Mesendoderm (in vitro differentiated cells): ENCODE data around the gene GPR173.
A peak's percentile ranks its signal among the peaks of the same experiment; 100 is the strongest.

Experiments used
- DNase-seq: peaks from one replicate; pipeline ENCODE4 v3.0.0; 2013
- H2AK5ac ChIP-seq: 2 replicates; pipeline ENCODE4 v1.6.1; 2013; ENCODE audit warnings: low read length, inconsistent platforms
- H2BK120ac ChIP-seq: 2 replicates; pipeline ENCODE4 v1.6.1; 2013; ENCODE audit warnings: low read depth, mild to moderate bottlenecking, low read length, moderate library complexity, mixed read lengths
- H2BK15ac ChIP-seq: replicated peaks from 2 replicates; pipeline ENCODE4 v1.6.1; 2013; ENCODE audit warnings: low read depth, mild to moderate bottlenecking, moderate library complexity
- H2BK5ac ChIP-seq: 2 replicates; pipeline ENCODE4 v1.6.1; 2013; ENCODE audit warnings: low read length, inconsistent platforms
- H3K18ac ChIP-seq: 2 replicates; pipeline ENCODE4 v1.6.1; 2013; ENCODE audit warnings: mild to moderate bottlenecking, low read length, mixed read lengths
- H3K23ac ChIP-seq: one replicate; pipeline ENCODE4 v1.6.1; 2013; ENCODE audit warnings: low read length
- H3K27ac ChIP-seq: 2 replicates; pipeline ENCODE4 v1.5.1; 2013; ENCODE audit warnings: low read depth, mild to moderate bottlenecking, inconsistent platforms, low read length, moderate library complexity
- H3K27me3 ChIP-seq: 2 replicates; pipeline ENCODE4 v1.6.1; 2013; ENCODE audit warnings: low read length, control low read depth, mild to moderate bottlenecking, inconsistent platforms; ENCODE audit not compliant: insufficient read depth, poor library complexity
- H3K36me3 ChIP-seq: 2 replicates; pipeline ENCODE4 v1.6.1; 2013; ENCODE audit warnings: low read length, inconsistent platforms; ENCODE audit not compliant: control insufficient read depth, insufficient read depth
- H3K4ac ChIP-seq: one replicate; pipeline ENCODE4 v1.6.1; 2013; ENCODE audit warnings: low read depth, mild to moderate bottlenecking, low read length, moderate library complexity
- H3K4me1 ChIP-seq: 2 replicates; pipeline ENCODE4 v1.6.1; 2013; ENCODE audit warnings: low read depth, low read length, inconsistent platforms; ENCODE audit not compliant: control insufficient read depth
- H3K4me2 ChIP-seq: 2 replicates; pipeline ENCODE4 v1.6.1; 2013; ENCODE audit warnings: low read length
- H3K4me3 ChIP-seq: 2 replicates; pipeline ENCODE4 v1.5.1; 2013; ENCODE audit warnings: mild to moderate bottlenecking, low read length
- H3K56ac ChIP-seq: one replicate; pipeline ENCODE4 v1.6.1; 2013; ENCODE audit warnings: low read length
- H3K79me1 ChIP-seq: 2 replicates; pipeline ENCODE4 v1.6.1; 2013; ENCODE audit warnings: low read length, inconsistent platforms
- H3K79me2 ChIP-seq: 2 replicates; pipeline ENCODE4 v1.6.1; 2013; ENCODE audit warnings: mild to moderate bottlenecking, low read length; ENCODE audit not compliant: control insufficient read depth, insufficient read depth
- H3K9ac ChIP-seq: 2 replicates; pipeline ENCODE4 v1.6.1; 2013; ENCODE audit warnings: low read length, inconsistent platforms
- H4K5ac ChIP-seq: one replicate; pipeline ENCODE4 v1.6.1; 2013; ENCODE audit warnings: low read length
- H4K8ac ChIP-seq: one replicate; pipeline ENCODE4 v1.6.1; 2013; ENCODE audit warnings: low read depth, mild to moderate bottlenecking, control low read depth, low read length, moderate library complexity
- WGBS: extraction: QIAGEN DNeasy Blood & Tissue Kit; methylation state at CpG from one replicate; pipeline ENCODE4 v1.1.7; 2013; ENCODE audit warnings: low lambda C conversion rate, missing lambda C conversion rate; ENCODE audit not compliant: insufficient coverage; ENCODE audit errors: extremely low coverage; 5-methylcytosine and 5-hydroxymethylcytosine counted together

GPR173 gene

DNA sequence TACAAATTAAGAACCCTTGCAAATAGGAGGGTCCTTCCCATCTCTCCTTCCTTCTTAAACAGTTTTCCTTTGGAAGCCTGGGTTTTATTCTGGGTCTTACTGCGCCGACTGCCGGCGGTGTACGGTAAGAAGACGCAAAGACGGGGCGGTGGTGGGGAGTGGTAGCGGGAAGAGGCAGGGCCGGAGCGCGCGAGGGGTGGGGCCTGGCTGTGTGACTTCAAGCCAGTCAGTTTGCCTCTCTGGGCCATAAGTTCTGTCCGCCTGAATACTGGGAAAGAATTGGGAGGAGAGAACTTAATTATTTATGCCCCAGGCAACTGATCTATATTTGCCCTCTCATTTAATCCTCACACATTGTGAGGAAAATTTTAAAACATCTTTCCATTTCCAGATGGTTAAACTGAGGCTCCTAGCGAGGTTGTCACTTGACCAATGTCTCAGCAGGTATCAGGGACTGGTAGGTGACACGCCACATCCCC lies 44.6 kb downstream of the GPR173 start:
- no peaks in the 10 kb centered on the region for H3K79me1 ChIP-seq
- peak; percentile 87 for DNase-seq
- no peaks in the 10 kb centered on the region for H3K36me3 ChIP-seq
- no peak overlapping the region for H3K18ac ChIP-seq
- no peak overlapping the region for H4K5ac ChIP-seq
- peak overlapping the region; percentile 20 for H3K9ac ChIP-seq
- no peak overlapping the region for H4K8ac ChIP-seq
- no peak overlapping the region for H3K27ac ChIP-seq
- H3K4ac ChIP-seq = no peak overlapping the region
- H2BK15ac ChIP-seq = no peak overlapping the region
- H3K56ac ChIP-seq = peak overlapping the region; percentile 26
- no peak overlapping the region for H2BK5ac ChIP-seq
- H2AK5ac ChIP-seq = no peak overlapping the region
- no peak overlapping the region for H3K23ac ChIP-seq
- peak overlapping the region; percentile 4 for H3K4me2 ChIP-seq
- H3K4me1 ChIP-seq = no peaks in the 10 kb centered on the region
- WGBS = no CpG with 5 or more reads among the region's 16 CpGs
- no peaks in the 10 kb centered on the region for H3K79me2 ChIP-seq
- H3K27me3 ChIP-seq = no peaks in the 10 kb centered on the region
- H2BK120ac ChIP-seq = no peak overlapping the region
- no peak overlapping the region for H3K4me3 ChIP-seq

GRCh38 chrX:53093748-53094581 lies 45.4 kb downstream of the GPR173 start, which contains the start of gene KANTR:
TSS of gene KANTR (plus strand) at chrX:53094142. CDS start at chrX:53124273, 30,131 bp downstream.
- no peaks in the 10 kb centered on the region for H3K27me3 ChIP-seq
- peak within 1 kb of the TSS; percentile 72 for H3K27ac ChIP-seq
- H4K5ac ChIP-seq = no peak within 1 kb of the TSS
- no peak within 1 kb of the TSS for H3K23ac ChIP-seq
- H2BK5ac ChIP-seq = no peak within 1 kb of the TSS
- no peak within 1 kb of the TSS for H4K8ac ChIP-seq
- H3K4me1 ChIP-seq = no peaks in the 10 kb centered on the region
- no peak within 1 kb of the TSS for H2AK5ac ChIP-seq
- no CpG with 5 or more reads among the region's 67 CpGs for whole genome bisulfite sequencing
- peak within 1 kb of the TSS; percentile 82 for H3K56ac ChIP-seq
- H3K4me3 ChIP-seq = peak within 1 kb of the TSS; percentile 62
- DNase-seq = peak; percentile 98
- H3K4me2 ChIP-seq = peak within 1 kb of the TSS; percentile 50
- no peak within 1 kb of the TSS for H2BK120ac ChIP-seq
- peak within 1 kb of the TSS; percentile 58 for H3K9ac ChIP-seq
- H3K36me3 ChIP-seq = no peaks in the 10 kb centered on the region
- no peaks in the 10 kb centered on the region for H3K79me1 ChIP-seq
- no peak within 1 kb of the TSS for H3K18ac ChIP-seq
- no peaks in the 10 kb centered on the region for H3K79me2 ChIP-seq
- no peak within 1 kb of the TSS for H3K4ac ChIP-seq
- no peak within 1 kb of the TSS for H2BK15ac ChIP-seq

- no CpG with 5 or more reads among the region's 5 CpGs for whole genome bisulfite sequencing
- Histone ChIP-seq H2BK15ac (no peak overlapping the region), H3K27me3 (no peaks in the 10 kb centered on the region), H3K4me2 (peak overlapping the region; percentile 50), H3K18ac (no peak overlapping the region), H3K27ac (no peak overlapping the region), H3K23ac (no peak overlapping the region), H2BK5ac (no peak overlapping the region), H2BK120ac (no peak overlapping the region), H2AK5ac (no peak overlapping the region), H4K8ac (no peak overlapping the region), H3K4me3 (peak overlapping the region; percentile 62), H3K36me3 (no peaks in the 10 kb centered on the region), H3K4ac (no peak overlapping the region), H3K79me2 (no peaks in the 10 kb centered on the region), H3K4me1 (no peaks in the 10 kb centered on the region), H3K79me1 (no peaks in the 10 kb centered on the region), H4K5ac (no peak overlapping the region), H3K9ac (peak overlapping the region; percentile 58), H3K56ac (peak overlapping the region; percentile 82)
- no peak for DNase-seq
Observed at GRCh38 chrX:53094582-53094905, 46.0 kb downstream of the GPR173 start.

DNA sequence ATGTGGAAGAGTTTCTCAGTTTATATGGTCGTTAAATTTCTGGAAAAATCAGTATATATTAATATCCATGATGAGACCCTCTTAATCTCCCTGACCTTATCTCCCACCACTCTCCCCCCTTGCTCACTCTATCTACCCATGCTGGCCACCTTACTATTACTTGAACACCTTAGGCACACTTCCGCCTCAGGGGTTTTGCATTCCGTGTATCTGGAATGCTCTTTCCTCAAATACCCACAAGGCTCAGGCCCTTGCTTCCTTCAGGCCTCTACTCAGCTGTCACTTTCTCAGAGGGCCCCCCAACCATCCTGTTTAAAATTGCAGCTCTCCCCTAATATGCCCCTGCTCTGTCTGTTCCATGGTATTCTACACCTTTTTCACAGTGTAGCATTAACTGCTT lies 47.2 kb downstream of the GPR173 start:
- Histone ChIP-seq H2BK120ac (no peak overlapping the region), H3K9ac (no peak overlapping the region), H3K79me1 (no peaks in the 10 kb centered on the region), H4K5ac (no peak overlapping the region), H3K27me3 (no peaks in the 10 kb centered on the region), H3K36me3 (no peaks in the 10 kb centered on the region), H2AK5ac (no peak overlapping the region), H3K18ac (no peak overlapping the region), H2BK5ac (no peak overlapping the region), H3K79me2 (no peaks in the 10 kb centered on the region), H3K4me1 (no peaks in the 10 kb centered on the region), H3K4ac (no peak overlapping the region), H4K8ac (no peak overlapping the region), H3K23ac (no peak overlapping the region), H3K4me3 (no peak overlapping the region), H3K27ac (no peak overlapping the region), H2BK15ac (no peak overlapping the region), H3K4me2 (no peak overlapping the region), H3K56ac (no peak overlapping the region)
- no peak for DNase-seq
- no CpG with 5 or more reads among the region's 3 CpGs for WGBS

DNA sequence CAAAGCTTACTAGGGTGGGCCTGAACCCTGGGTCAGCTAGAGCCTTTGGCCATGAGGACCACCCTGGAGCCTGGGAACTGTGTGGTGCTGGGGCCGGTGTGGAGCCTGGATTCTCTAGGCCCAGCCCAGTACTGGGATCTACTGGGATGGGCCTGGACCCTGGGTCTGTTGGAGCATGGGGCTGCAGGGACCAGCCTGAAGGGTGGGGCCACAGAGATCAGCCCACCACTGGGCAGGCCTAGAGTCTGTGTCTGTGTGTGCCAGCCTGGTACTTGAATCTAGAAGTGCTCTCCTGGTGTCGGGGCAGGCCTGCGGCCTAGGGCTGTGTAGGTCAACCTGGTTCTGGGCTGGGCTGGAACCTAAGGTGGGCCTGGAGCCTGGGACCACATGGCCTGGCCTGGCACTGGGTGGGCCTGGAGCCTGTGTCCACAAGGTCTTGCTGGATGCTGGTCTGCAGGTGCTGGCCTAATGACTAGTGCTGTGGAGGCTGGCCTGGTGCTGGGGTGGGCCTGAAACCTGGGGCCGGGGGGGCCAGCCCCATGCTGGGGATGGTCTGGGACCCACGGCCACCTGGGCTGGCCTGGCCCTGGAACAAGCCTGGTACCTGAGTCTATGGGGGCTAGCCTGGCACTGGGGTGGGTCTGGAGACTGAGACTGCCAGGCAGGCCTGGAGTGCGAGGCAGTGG lies 66.4 kb downstream of the GPR173 start:
- Histone ChIP-seq H3K4me3 (no peak overlapping the region), H3K18ac (no peak overlapping the region), H2BK5ac (no peak overlapping the region), H2BK120ac (no peak overlapping the region), H4K5ac (no peak overlapping the region), H2BK15ac (no peak overlapping the region), H3K36me3 (no peaks in the 10 kb centered on the region), H2AK5ac (no peak overlapping the region), H3K4me2 (no peak overlapping the region), H3K79me2 (no peaks in the 10 kb centered on the region), H3K4me1 (no peaks in the 10 kb centered on the region), H3K27me3 (no peaks in the 10 kb centered on the region), H3K79me1 (no peaks in the 10 kb centered on the region), H3K4ac (no peak overlapping the region), H3K27ac (no peak overlapping the region), H4K8ac (no peak overlapping the region), H3K9ac (no peak overlapping the region), H3K56ac (no peak overlapping the region), H3K23ac (no peak overlapping the region)
- WGBS = no CpG with 5 or more reads among the region's 6 CpGs
- no peak for DNase-seq
